Activated T-cell treated with anti-CD3 and anti-CD28 coated beads, Interleukin-2, amount 50 U/mL, for 1 hour (primary cell): ENCODE data around the gene RGS17.
"Not testable (repeated sequence)": the region's sequence is repeated elsewhere in the genome, so short reads cannot be mapped to it uniquely, and the experiment has no call there.

ENCODE experiments used
- DNase-seq: peaks from one replicate; pipeline ENCODE4 v3.0.0-alpha.2; 2020

RGS17 gene

GRCh38 chr6:153123801-153124200, 7.3 kb downstream of the RGS17 start:
- no peak for DNase-seq

DNA sequence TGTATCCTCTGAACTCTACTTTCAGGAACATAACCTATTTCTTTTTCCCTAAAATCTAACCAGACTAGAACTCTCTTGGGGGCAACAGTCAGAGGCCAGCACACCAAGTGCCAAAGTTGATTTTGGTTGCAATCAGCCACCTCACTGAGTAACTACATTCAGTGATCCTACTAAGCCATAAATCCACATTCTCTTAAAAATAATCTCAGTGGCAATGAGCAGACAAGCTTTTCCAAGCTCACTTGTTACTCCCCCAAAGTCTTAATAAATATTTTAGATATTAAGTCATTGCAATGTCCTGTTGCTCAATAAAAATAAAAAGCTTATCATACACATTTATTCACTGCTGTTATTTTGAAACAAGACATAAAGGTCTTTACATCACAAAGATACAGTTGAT, 9.8 kb downstream of the RGS17 start:
- no peak for DNase-seq

- no peak for DNase-seq
Measured at GRCh38 chr6:153117986-153118879, 12.8 kb downstream of the RGS17 start.

GRCh38 chr6:153111082-153111481, 20.0 kb downstream of the RGS17 start:
- DNase-seq, result not testable (repeated sequence)

- DNase-seq, result not testable (repeated sequence)
Measured at GRCh38 chr6:153110612-153111011, 20.5 kb downstream of the RGS17 start.

- no peak for DNase-seq
Measured at GRCh38 chr6:153108315-153108714, 22.8 kb downstream of the RGS17 start.

GRCh38 chr6:153106021-153106420, 25.1 kb downstream of the RGS17 start:
- DNase-seq, result no peak

DNA sequence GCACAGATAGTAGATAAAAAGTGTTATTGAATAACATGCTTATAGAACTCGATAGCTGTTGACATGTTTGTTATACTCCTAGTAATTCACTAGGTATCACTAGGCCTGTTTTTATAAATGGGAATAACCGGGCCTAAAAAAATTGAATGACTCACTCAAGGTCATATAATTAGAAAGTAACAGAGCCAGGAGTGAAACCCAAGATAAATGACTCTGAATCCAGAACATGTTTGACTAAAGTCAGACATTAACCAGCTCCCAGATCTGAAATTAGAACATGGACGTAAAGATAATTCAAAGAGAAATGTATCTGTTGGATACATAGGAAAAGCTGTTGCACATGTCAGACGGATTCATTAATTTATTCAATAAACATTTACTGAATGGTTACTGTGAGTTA, 26.9 kb downstream of the RGS17 start:
- no peak for DNase-seq

GRCh38 chr6:153103319-153103655, 27.8 kb downstream of the RGS17 start:
- no peak for DNase-seq

DNA sequence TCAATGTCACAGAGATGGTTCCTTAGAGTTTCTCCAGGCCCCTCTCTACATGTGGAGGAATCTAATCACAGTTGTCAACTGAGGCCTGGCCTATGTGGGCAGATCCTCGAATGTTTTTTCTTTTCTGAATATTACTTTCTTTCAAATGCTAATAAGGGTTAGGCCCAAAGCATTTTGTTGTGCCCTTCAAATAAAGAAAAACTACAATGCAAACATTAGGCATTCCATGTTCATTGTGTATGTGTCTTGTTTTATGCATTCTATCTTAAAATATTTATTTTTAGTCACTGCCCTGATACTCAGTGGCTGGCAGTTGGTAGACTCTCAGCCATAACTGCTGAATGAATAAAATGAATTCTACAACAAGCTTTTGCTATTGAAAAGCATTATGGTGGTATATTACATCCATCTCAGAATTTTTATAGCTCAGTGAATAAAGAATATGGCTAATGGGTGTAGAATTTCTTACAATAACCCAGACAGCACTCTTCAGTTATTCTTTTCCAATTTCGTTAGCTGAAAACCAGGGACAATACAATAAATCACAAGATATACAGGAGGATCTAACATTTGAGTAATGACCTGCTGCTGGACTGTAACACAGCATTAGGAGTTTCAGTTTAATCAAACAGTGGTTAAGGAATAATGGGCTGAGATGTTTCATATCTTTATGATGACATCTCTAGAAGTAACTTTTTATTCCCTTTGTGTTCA, 28.3 kb downstream of the RGS17 start:
- DNase-seq, result no peak

DNA sequence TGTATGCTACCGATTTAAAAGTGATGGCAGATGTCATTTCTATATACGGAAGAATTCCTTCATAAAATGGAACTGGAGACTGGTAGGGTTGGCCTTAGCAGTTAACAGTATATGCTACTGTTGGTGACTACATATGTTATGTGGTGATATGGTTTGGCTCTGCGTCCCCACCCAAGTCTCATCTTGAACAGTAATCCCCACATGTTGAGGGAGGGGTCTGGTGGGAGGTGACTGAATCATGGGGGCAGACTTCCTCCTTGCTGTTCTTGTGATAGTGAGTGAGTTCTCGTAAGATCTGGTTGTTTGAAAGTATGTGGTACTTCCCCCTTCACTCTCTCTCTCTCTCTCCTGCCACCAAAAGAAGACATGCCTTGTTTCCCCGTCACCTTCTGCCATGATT, 29.6 kb downstream of the RGS17 start:
- no peak for DNase-seq

DNA sequence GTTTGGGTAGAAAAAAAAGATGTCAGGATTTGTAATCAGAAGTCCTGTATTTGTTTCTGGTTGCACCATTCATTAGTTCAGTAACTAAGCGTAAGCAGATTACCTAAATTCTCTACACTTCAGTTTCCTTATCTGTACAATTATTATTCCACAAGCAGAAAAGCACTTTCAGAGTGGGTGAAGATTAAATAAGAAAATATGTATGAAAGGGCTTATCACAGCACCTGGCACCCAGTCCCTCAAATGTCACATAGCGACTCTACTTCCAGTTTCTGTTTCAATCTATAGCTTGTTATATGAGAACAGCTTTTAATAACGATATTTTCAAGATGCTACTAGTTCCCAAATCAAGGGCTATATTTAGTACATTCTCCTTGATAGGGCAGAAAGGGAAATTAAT, 31.4 kb downstream of the RGS17 start:
- DNase-seq, result no peak

- DNase-seq, result no peak
Measured at GRCh38 chr6:153096792-153097191, 34.3 kb downstream of the RGS17 start.

GRCh38 chr6:153096031-153096430, 35.1 kb downstream of the RGS17 start:
- DNase-seq, result no peak

DNA sequence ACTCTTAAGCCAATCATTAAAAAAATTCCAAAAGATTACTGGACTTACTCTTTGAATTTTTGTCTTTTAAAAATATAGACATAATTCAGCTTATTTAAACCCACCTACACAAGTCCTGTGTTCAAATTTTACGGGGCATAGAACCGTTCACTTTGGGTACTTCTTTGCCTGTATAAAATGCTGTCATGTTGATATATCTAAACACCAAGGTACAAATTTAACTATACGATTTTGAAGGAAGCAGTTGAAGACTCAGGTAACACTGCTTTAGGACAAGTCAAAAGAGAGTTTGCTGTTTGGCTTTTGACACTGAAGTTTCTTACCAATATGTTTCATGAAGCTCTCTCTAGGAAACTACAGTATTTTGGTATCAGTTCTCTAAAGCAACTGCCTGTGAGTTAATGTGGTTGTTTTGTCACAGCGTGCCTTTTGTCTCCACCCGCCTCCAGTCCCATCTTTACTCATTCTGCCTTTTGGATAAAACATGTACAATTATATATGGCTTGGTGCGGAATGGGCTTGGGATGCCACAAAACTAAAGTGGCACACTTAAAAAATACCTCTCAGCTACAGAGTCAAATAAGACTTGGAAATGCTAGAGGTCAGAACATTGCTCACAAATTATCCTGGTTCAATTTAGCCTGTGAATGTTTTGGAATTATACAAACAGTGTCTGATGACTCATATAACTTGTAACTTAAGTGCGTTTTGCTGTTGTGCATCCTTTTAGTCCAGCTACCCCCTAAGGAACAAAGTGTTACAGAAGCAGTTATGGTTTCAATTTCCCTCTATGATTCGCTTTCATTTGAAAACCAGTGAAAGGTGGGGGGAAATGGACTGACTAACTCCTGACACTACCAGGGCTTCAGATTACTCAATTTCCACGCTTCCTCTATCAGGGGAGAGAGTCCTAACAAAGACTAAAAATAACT, 38.7 kb downstream of the RGS17 start:
- no peak for DNase-seq

DNA sequence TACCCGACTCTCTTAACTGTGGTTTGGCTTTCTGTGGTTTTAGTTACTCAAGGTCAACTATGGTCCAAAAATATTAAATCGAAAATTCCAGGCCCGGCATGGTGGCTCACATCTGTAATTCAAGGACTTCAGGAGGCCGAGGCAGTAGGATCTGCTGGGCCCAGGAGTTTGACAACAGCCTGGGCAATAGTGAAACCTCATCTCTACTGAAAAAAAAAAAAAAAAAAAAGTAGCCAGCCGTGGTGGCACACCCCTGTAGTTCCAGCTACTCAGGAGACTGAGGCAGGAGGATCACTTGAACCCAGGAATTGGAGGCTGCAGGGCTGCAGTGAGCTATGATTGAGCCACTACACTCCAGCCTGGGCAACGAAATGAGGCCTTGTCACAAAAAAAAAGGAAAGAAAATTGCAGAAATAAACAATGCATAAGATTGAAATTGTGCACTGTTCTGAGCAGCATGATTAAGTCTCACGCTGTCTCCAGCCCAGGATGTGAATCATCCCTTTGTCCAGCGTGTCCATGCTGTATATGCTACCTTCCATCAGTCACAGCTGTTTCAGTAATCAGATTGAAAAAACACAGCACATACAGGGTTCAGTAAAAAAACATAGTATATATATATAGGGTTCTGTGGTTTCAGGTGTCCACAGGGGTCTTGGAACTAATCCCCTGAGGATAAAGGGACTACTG, 40.7 kb downstream of the RGS17 start:
- DNase-seq, result no peak

- no peak for DNase-seq
Measured at GRCh38 chr6:153088796-153089195, 42.3 kb downstream of the RGS17 start.

- no peak for DNase-seq
Measured at GRCh38 chr6:153087436-153087835, 43.6 kb downstream of the RGS17 start.

GRCh38 chr6:153086225-153086990, 44.7 kb downstream of the RGS17 start:
- no peak for DNase-seq

GRCh38 chr6:153085239-153085638, 45.8 kb downstream of the RGS17 start:
- DNase-seq, result no peak

- DNase-seq, result no peak
Measured at GRCh38 chr6:153084393-153084792, 46.7 kb downstream of the RGS17 start.

- DNase-seq, result no peak
Measured at GRCh38 chr6:153083869-153084268, 47.2 kb downstream of the RGS17 start.
